Adrenal gland (tissue), 5 donors: ENCODE data around the gene ALDOB.

Experiments
- POLR2A ChIP-seq, 2 donors: fragments of 450-650 bp; IDR thresholded peaks; one replicate each; pipeline ENCODE4 v1.6.1; 2017; ENCODE audit warnings: antibody characterized with exemption in 2 of 2, mild to moderate bottlenecking in 2 of 2, moderate library complexity in 1 of 2
- TF ChIP-seq, protein P1 (sequence below), 6 experiments: fragments of 450-650 bp in 4 of 6; fragments of 200-600 bp in 2 of 6; sonication (generic) in 1 of 6; IDR thresholded peaks; 1 replicate in 5 of 6; 2 replicates in 1 of 6; pipeline versions ENCODE4 v1.5.1 to v1.8.0; 2016 to 2021; ENCODE audit warnings: antibody characterized with exemption in 6 of 6, mild to moderate bottlenecking in 2 of 6, moderate library complexity in 1 of 6
- donor health status: DM: no; HTN: no; CAD: no.

DNA sequence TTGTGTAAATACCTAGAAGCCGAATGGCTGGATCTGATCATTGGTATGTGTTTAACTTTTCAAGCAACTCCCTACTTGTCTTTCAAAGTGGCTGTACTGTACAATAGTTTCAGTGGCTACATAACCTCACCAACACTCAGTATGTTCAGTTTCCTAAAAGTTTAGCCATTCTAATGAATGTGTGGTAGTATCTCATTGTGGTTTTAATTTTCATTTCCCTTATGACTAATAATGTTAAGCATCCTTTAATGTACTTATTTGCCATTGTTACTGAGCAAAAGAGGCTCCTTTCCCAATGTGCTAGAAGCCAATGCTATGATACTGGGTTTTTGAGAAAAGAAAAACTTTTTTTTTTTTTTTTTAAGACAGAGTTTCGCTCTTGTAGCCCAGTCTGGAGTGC is 27.8 kb upstream of the ALDOB start:
- TF ChIP-seq, protein P1, sequence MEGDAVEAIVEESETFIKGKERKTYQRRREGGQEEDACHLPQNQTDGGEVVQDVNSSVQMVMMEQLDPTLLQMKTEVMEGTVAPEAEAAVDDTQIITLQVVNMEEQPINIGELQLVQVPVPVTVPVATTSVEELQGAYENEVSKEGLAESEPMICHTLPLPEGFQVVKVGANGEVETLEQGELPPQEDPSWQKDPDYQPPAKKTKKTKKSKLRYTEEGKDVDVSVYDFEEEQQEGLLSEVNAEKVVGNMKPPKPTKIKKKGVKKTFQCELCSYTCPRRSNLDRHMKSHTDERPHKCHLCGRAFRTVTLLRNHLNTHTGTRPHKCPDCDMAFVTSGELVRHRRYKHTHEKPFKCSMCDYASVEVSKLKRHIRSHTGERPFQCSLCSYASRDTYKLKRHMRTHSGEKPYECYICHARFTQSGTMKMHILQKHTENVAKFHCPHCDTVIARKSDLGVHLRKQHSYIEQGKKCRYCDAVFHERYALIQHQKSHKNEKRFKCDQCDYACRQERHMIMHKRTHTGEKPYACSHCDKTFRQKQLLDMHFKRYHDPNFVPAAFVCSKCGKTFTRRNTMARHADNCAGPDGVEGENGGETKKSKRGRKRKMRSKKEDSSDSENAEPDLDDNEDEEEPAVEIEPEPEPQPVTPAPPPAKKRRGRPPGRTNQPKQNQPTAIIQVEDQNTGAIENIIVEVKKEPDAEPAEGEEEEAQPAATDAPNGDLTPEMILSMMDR (IDR thresholded peaks at IDR 0.05) = no peak
- no peak for TF ChIP-seq POLR2A (IDR thresholded peaks at IDR 0.05)
